Heart left ventricle (tissue), 16 donors: ENCODE measurements around the gene CCDC88A. TPM values are rescaled to one million over a fixed set of nuclear protein-coding genes. Genes with fewer than 3 reads are reported as not detected.

Experiments
- ATAC-seq, 4 donors: fragments of 200-7000 bp; cut with Tn5 transposase; one replicate each; pipeline ENCODE4 v1.9.1; 2020 to 2022; ENCODE audit warnings: moderate library complexity in 4 of 4, mild to moderate bottlenecking in 3 of 4, moderate number of reproducible peaks in 1 of 4
- DNase-seq, 5 donors: peaks; one replicate each; pipeline ENCODE4 v3.0.0-alpha.2; 2020
- H3K27ac ChIP-seq, 12 donors: fragments of 200-600 bp; sonication (generic) in 4 of 12; one replicate each; pipeline versions ENCODE4 v1.5.0 to v1.8.0; 2016 to 2022; ENCODE audit warnings: mild to moderate bottlenecking in 2 of 12
- H3K27me3 ChIP-seq, 9 donors: fragments of 200-600 bp; sonication (generic) in 2 of 9; one replicate each; pipeline versions ENCODE4 v1.5.1 to v1.8.0; 2016 to 2022; ENCODE audit warnings: mild to moderate bottlenecking in 3 of 9
- H3K36me3 ChIP-seq, 9 donors: fragments of 200-600 bp; sonication (generic) in 2 of 9; one replicate each; pipeline versions ENCODE4 v1.5.0 to v1.8.0; 2018 to 2022; ENCODE audit warnings: mild to moderate bottlenecking in 2 of 9
- H3K4me1 ChIP-seq, 12 donors: fragments of 200-600 bp; sonication (generic) in 4 of 12; one replicate each; pipeline versions ENCODE4 v1.5.0 to v1.8.0; 2016 to 2022; ENCODE audit warnings: mild to moderate bottlenecking in 3 of 12
- H3K4me3 ChIP-seq, 12 donors: fragments of 200-600 bp; sonication (generic) in 4 of 12; one replicate each; pipeline versions ENCODE4 v1.5.0 to v1.8.0; 2017 to 2022; ENCODE audit warnings: mild to moderate bottlenecking in 9 of 12, moderate library complexity in 4 of 12
- H3K9me3 ChIP-seq, 12 donors: fragments of 200-600 bp; sonication (generic) in 4 of 12; one replicate each; pipeline versions ENCODE4 v1.5.0 to v1.8.0; 2016 to 2022; ENCODE audit warnings: mild to moderate bottlenecking in 1 of 12
- POLR2A ChIP-seq, 2 donors: fragments of 450-650 bp; IDR thresholded peaks; one replicate each; pipeline ENCODE4 v1.6.1; 2017; ENCODE audit warnings: antibody characterized with exemption in 2 of 2, mild to moderate bottlenecking in 2 of 2, moderate library complexity in 2 of 2
- WGBS, 4 donors: extraction: QIAGEN DNeasy Blood & Tissue Kit in 2 of 4; methylation state at CpG; one replicate each; pipeline versions ENCODE4 v1.1.5 to v1.1.7; 2013 to 2018; 5-methylcytosine and 5-hydroxymethylcytosine counted together
- intact Hi-C, 10 donors: fragments of 100-400 bp; cut with DNase I; formaldehyde crosslinking; loops; one replicate each; pipeline versions ENCODE4 v1.11.1 to v1.14.2; 2022
- polyA plus RNA-seq, 2 donors: library from polyadenylated mRNA; stranded (reverse); fragments of 200-250 nt; gene quantifications; one replicate each; pipeline ENCODE4 v1.2.3, GENCODE V29; 2013
- total RNA-seq, 9 donors: library from RNA; depleted of rRNA in 2 of 9; stranded (reverse); fragments of >200 nt in 2 of 9; fragmentation: NEBNext Ultra II Directional in 3 of 9; extraction: Animal tissue kit (Norgen Biotek cat#: 25700) in 3 of 9; gene quantifications; one replicate each; pipeline versions ENCODE4 v1.1.0 to v1.2.4, GENCODE V29; 2016 to 2023
- TF ChIP-seq, protein P1 (sequence below), 12 donors: fragments of 200-600 bp; sonication (generic) in 4 of 12; IDR thresholded peaks; one replicate each; pipeline versions ENCODE4 v1.5.0 to v1.8.0; 2018 to 2022; ENCODE audit warnings: antibody characterized with exemption in 12 of 12, mild to moderate bottlenecking in 5 of 12
- donor health status: ischemic (EF 13 %, LVEDD 7.1; RV severe dilation, severe dysfunction).
- donor health status: healthy with polysubstance abuse.
- donor health status: DM: no; HTN: yes; CAD: no.
- donor health status: DM: no; HTN: no; CAD: no.
- donor health status: ischemic (EF 25% LVEDD 6.9; RV normal size, moderate dysfunction).
- donor health status: ischemic (EF 25% LVEDD 5.7; RV mildly dilated, moderate dysfunction).
- donor health status: healthy.
- donor health status: DM: yes; HTN: yes; CAD: no.
- donor health status: ischemic (EF 35%, LVEDD 5.7; RV mildly dilated, moderate dysfunction).
- donor health status: nonischemic (EF 11% LVEDD 7.7; RV severe dilation, severe dysfunction).
- donor health status: DM: yes; HTN: yes; CAD: no.
- donor health status: PGD.
- donor health status: ischemic (EF 29% LVEDD 5.4; RV normal size, mild dysfunction).
- donor health status: nonischemic (EF 23%, LVEDD 6.1; RV moderate dilation, normal function).

Gene CCDC88A
- total and polyA plus RNA-seq, 11 donors: 10.4 to 53.6 (median 24.4) TPM

DNA sequence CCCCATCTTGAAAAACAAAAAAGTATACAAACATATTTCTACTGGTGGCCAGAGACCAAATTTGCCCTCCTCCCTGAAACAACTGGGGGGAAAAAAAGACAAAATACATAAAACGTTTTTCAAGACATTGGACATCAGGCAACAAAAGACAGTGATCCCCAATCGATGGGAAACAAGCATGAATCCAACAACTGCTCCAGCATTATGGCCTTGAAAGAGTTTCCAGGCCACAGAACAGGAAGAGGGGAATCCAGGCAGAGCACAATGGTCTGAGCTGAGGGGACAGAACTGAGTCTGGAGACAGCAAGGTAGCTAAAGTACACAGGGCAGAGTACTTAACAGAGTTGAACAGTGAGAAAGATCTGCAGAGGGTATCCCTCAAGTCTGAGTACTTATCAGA lies 4.4 kb downstream of the CCDC88A start:
- H3K9me3 ChIP-seq: no peaks in the 10 kb centered on the region
- H3K27me3 ChIP-seq: no peaks in the 10 kb centered on the region
- no peak overlapping the region for H3K27ac ChIP-seq
- DNase-seq (no peak), ATAC-seq (no peak)
- no peak overlapping the region for H3K4me3 ChIP-seq
- no peak for TF ChIP-seq POLR2A (IDR thresholded peaks at IDR 0.05)
- TF ChIP-seq, protein P1, sequence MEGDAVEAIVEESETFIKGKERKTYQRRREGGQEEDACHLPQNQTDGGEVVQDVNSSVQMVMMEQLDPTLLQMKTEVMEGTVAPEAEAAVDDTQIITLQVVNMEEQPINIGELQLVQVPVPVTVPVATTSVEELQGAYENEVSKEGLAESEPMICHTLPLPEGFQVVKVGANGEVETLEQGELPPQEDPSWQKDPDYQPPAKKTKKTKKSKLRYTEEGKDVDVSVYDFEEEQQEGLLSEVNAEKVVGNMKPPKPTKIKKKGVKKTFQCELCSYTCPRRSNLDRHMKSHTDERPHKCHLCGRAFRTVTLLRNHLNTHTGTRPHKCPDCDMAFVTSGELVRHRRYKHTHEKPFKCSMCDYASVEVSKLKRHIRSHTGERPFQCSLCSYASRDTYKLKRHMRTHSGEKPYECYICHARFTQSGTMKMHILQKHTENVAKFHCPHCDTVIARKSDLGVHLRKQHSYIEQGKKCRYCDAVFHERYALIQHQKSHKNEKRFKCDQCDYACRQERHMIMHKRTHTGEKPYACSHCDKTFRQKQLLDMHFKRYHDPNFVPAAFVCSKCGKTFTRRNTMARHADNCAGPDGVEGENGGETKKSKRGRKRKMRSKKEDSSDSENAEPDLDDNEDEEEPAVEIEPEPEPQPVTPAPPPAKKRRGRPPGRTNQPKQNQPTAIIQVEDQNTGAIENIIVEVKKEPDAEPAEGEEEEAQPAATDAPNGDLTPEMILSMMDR (IDR thresholded peaks at IDR 0.05): no peak
- WGBS, 4 donors: 68 to 88% (median 76%) methylated on average over 2 of the region's 2 CpGs
- H3K4me1 ChIP-seq: peaks cover 0 to 33% (median 13%) of the 10 kb centered on the region in 12 donors
- intact Hi-C loops: loop anchor here in 5 of 10 donors (5.0 to 10.0 kb wide), 5 partner anchors 50 to 183 kb away; partner anchors contain the start of genes CLHC1 (in 1 of the 5), MTIF2 (in 1 of the 5) and RPS27A (in 1 of the 5)
- H3K36me3 ChIP-seq: peaks cover 0 to 12% (median 4%) of the 10 kb centered on the region in 9 donors

DNA sequence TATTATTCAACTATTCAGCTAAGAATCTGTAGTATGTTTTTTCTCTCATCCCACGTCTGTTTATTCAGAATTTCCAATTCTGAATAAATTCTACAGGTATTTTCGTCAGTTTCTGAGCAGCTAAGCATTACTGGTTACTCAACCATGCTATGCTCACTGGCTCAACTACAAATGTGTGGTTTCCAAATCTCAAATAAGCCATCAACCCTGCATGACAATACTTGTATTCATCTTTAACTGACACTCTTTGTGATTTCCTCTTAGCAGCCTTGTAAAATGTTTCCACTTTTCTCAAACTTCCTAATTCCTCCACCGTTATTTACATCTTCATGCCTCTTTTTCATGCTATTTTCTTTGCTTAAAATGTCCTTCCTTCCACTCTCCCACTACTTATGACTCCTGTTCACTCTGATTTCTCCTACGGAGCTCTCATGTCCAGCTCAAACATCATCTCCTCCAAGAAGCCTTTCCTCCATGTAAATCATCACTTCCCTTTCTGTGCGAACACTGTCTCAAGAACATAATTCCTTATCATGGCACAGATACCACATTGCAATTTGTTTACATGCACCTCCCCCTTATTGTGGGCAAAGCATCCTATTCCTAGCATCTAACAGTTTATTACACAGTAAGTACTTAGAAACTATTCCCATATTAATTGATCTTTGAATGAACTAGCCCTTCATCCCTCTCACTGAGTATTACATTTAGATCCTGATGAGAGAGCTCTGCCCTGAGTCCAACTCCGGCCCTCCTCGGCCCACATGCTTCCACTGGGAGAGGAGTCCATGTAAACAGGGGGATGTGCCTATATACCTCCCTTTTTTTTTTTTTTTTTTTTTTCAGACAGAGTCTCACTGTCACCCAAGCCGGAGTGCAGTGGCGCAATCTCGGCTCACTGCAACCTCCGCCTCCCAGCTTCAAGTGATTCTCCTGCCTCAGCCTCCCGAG lies 10.5 kb downstream of the CCDC88A start:
- Histone ChIP-seq H3K9me3 (no peaks in the 10 kb centered on the region), H3K4me3 (no peak overlapping the region), H3K36me3 (peaks cover 0 to 23% (median 16%) of the 10 kb centered on the region in 9 donors), H3K27me3 (no peaks in the 10 kb centered on the region), H3K27ac (no peak overlapping the region), H3K4me1 (peaks cover 0 to 5% (median 0%) of the 10 kb centered on the region in 12 donors)
- intact Hi-C loops: no loop called here
- DNase-seq: no peak
- TF ChIP-seq, protein P1 (IDR thresholded peaks at IDR 0.05): no peak
- TF ChIP-seq POLR2A (IDR thresholded peaks at IDR 0.05): no peak
- ATAC-seq: no peak
- 84 to 87% (median 86%) methylated on average over 12 of the region's 12 CpGs for WGBS, 4 donors

DNA sequence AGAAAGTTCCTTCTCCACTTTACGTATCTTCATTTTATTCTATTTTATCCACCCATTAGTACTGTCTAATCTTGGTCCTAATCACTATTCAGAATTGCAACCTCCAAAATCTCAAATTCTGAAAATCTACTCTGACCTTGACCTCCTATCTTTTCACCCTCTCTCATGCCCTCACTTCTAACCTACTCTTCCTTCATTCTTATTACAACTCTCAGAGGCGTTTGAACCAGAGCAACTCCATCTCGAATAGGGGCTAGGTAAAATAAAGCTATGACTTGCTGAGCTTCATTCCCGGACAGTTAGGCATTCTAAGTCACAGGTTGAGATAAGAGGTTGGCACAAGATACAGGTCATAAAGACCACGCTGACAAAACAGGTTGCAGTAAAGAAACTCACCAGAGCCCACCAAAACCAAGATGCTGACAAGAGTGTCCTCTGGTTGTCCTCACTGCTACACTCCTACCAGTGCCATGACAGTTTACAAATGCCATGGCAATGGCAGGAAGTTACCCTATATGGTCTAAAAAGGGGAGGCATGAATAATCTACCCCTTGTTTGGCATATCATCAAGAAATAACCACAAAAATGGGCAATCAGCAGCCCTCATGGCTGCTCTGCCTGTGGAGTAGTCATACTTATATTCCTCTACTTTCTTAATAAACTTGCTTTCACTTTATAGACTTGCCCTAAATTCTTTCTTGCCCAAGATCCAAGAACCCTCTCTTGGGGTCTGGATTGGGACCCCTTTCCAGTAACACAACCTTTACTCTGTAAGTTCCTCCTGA lies 11.4 kb downstream of the CCDC88A start:
- intact Hi-C loops: no loop called here
- Histone ChIP-seq H3K4me1 (peaks cover 0 to 5% (median 0%) of the 10 kb centered on the region in 12 donors), H3K27ac (no peak overlapping the region), H3K27me3 (no peaks in the 10 kb centered on the region), H3K36me3 (peaks cover 0 to 31% (median 13%) of the 10 kb centered on the region in 9 donors), H3K4me3 (no peak overlapping the region), H3K9me3 (no peaks in the 10 kb centered on the region)
- no peak for ATAC-seq
- TF ChIP-seq POLR2A (IDR thresholded peaks at IDR 0.05): no peak
- TF ChIP-seq, protein P1 (IDR thresholded peaks at IDR 0.05): no peak
- DNase-seq: no peak
- 74 to 77% (median 75%) methylated on average over 5 of the region's 5 CpGs for WGBS, 4 donors

DNA sequence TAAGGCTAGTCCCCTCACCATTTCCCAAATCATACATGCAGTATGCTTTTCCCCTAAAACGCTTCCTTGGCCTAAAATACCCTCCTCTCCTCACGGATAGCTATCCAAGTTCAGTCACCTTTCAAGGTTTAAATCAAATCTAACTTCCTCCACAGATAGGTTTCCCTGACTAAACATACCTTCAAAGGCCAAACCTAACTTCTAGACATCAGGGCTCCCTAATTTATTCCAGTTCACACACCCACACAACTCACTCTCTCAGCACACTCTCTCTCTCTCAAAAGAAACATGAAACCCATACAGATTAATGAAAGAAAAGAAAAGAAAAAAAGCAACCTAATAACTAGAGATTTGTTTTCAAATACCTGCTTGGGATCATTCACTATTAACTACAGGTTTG lies 14.5 kb downstream of the CCDC88A start:
- H3K27me3 ChIP-seq: no peaks in the 10 kb centered on the region
- peaks cover 0 to 36% (median 10%) of the 10 kb centered on the region in 9 donors for H3K36me3 ChIP-seq
- H3K4me1 ChIP-seq: peaks cover 0 to 5% (median 0%) of the 10 kb centered on the region in 12 donors
- no peak overlapping the region for H3K4me3 ChIP-seq
- DNase-seq (no peak), ATAC-seq (no peak)
- WGBS, 4 donors: 93 to 98% (median 94%) methylated on average over 2 of the region's 2 CpGs
- intact Hi-C loops: no loop called here
- H3K27ac ChIP-seq: no peak overlapping the region
- TF ChIP-seq, protein P1 (IDR thresholded peaks at IDR 0.05): no peak
- no peak for TF ChIP-seq POLR2A (IDR thresholded peaks at IDR 0.05)
- no peaks in the 10 kb centered on the region for H3K9me3 ChIP-seq
